Uterus (tissue), 4 donors: Measurements from ENCODE around the gene RGS6. TPM values are rescaled to one million over a fixed set of nuclear protein-coding genes. Genes with fewer than 3 reads are reported as not detected.

Source experiments
- DNase-seq, 2 donors: peaks; one replicate each; pipeline ENCODE4 v3.0.0-alpha.2; 2019 to 2020
- H3K27ac ChIP-seq, 2 donors: fragments of 200-600 bp; sonication (generic); 1 replicate in 1 of 2; 2 replicates in 1 of 2; pipeline ENCODE4 v1.5.1; 2016 to 2018
- H3K27me3 ChIP-seq, 2 donors: fragments of 200-600 bp; sonication (generic); one replicate each; pipeline ENCODE4 v1.5.1; 2018 to 2019; ENCODE audit warnings: control low read depth in 1 of 2
- H3K36me3 ChIP-seq, 2 donors: fragments of 200-600 bp; sonication (generic); one replicate each; pipeline ENCODE4 v1.5.1; 2019; ENCODE audit warnings: control low read depth in 1 of 2
- H3K4me1 ChIP-seq, 2 donors: fragments of 200-600 bp; sonication (generic); one replicate each; pipeline ENCODE4 v1.5.1; 2018 to 2019; ENCODE audit warnings: control low read depth in 1 of 2
- H3K4me3 ChIP-seq, 2 donors: fragments of 200-600 bp; sonication (generic); 1 replicate in 1 of 2; 2 replicates in 1 of 2; pipeline ENCODE4 v1.5.1; 2018 to 2019; ENCODE audit warnings: mild to moderate bottlenecking in 1 of 2
- H3K9me3 ChIP-seq, 2 donors: fragments of 200-600 bp; sonication (generic); one replicate each; pipeline ENCODE4 v1.5.1; 2019; ENCODE audit warnings: control low read depth in 1 of 2
- CTCF ChIP-seq, 4 experiments: fragments of 200-600 bp in 2 of 4; fragments of 450-650 bp in 2 of 4; sonication (generic) in 2 of 4; IDR thresholded peaks; one replicate each; pipeline ENCODE4 v1.5.1; 2016 to 2019; ENCODE audit warnings: antibody characterized with exemption in 4 of 4, mild to moderate bottlenecking in 2 of 4, moderate library complexity in 1 of 4
- POLR2A ChIP-seq, 2 donors: fragments of 450-650 bp; IDR thresholded peaks; one replicate each; pipeline ENCODE4 v1.6.1; 2016; ENCODE audit warnings: antibody characterized with exemption in 2 of 2, mild to moderate bottlenecking in 1 of 2, moderate library complexity in 1 of 2
- intact Hi-C: fragments of 100-400 bp; cut with DNase I; formaldehyde crosslinking; loops from one replicate; pipeline ENCODE4 v1.15.1; 2023; ENCODE audit warnings: low total_unique reads
- total RNA-seq, 4 donors: library from RNA; depleted of rRNA in 3 of 4; stranded (reverse); fragments of >200 nt in 3 of 4; gene quantifications; one replicate each; pipeline versions ENCODE4 v1.1.0 to v1.2.4, GENCODE V29; 2014 to 2023
- donor health status: DM: yes; HTN: yes; CAD: no.

Gene RGS6
- total RNA-seq, 4 donors from 2014 or later, result 1.0 to 7.4 (median 6.2) TPM; not detected in 1

GRCh38 chr14:72434856-72435255 is 502.6 kb downstream of the RGS6 start:
- H3K36me3 ChIP-seq, result no peaks in the 10 kb centered on the region
- intact Hi-C loops, result no loop called here
- TF ChIP-seq CTCF (IDR thresholded peaks at IDR 0.05), result no peak
- no peak for TF ChIP-seq POLR2A (IDR thresholded peaks at IDR 0.05)

DNA sequence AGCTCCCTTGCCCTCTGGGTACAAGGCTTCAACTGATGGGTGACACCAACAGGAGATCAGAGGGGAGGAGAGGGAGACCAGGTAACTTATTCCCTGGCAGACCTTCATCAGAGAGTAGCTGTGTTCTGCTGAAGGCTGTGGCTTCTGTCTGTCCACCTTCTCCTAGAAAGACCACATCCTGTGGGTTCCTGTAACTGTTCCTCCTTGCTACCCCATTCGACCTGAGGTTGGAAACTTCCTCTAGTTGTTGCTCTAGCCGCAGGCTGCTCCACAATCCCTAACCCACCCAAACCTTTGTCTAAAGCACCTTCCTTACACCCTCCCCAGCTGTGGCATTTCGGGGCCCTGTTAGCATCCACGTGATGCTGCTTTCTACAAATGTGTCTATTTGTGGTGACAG is 507.5 kb downstream of the RGS6 start:
- H3K27me3 ChIP-seq, result no peaks in the 10 kb centered on the region
- intact Hi-C loops, result no loop called here
- H3K9me3 ChIP-seq, result no peaks in the 10 kb centered on the region
- DNase-seq, result no peak
- TF ChIP-seq CTCF (IDR thresholded peaks at IDR 0.05) (no peak), POLR2A (IDR thresholded peaks at IDR 0.05) (no peak)
- H3K4me1 ChIP-seq, result no peaks in the 10 kb centered on the region
- no peak overlapping the region for H3K27ac ChIP-seq
- no peak overlapping the region for H3K4me3 ChIP-seq
- H3K36me3 ChIP-seq, result no peaks in the 10 kb centered on the region

More at GRCh38 chr14:72434856-72435255, 502.6 kb downstream of the RGS6 start:
- H3K27ac ChIP-seq, result no peak overlapping the region
- no peaks in the 10 kb centered on the region for H3K4me1 ChIP-seq
- no peaks in the 10 kb centered on the region for H3K9me3 ChIP-seq
- no peaks in the 10 kb centered on the region for H3K27me3 ChIP-seq
- H3K4me3 ChIP-seq, result no peak overlapping the region
- DNase-seq, result no peak

DNA sequence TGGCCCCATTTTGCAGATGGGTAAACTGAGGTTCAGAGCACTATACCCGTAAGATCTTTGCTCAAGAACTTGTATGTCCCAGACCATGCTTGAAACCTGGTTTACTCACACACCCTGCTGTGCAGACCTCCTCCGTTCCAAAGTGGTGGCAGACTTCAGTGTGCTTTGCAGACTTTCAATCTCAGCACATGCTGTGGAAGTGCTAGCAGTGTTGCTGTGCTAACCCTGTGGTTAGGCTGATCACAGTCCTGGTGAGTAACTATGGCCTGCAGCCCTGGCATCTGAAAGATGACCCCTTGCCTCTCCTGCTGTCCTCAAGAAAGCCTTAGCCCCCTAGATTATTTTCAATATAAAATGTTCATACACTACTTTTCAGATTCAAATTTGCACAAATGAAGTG is 511.0 kb downstream of the RGS6 start:
- Histone ChIP-seq H3K27me3 (no peaks in the 10 kb centered on the region), H3K4me3 (no peak overlapping the region), H3K27ac (no peak overlapping the region), H3K4me1 (no peaks in the 10 kb centered on the region), H3K9me3 (no peaks in the 10 kb centered on the region), H3K36me3 (no peaks in the 10 kb centered on the region)
- intact Hi-C loops, result no loop called here
- DNase-seq, result no peak
- TF ChIP-seq POLR2A (IDR thresholded peaks at IDR 0.05) (no peak), CTCF (IDR thresholded peaks at IDR 0.05) (no peak)

- DNase-seq, result no peak
- Histone ChIP-seq H3K4me3 (no peak overlapping the region), H3K27ac (no peak overlapping the region), H3K4me1 (no peaks in the 10 kb centered on the region), H3K36me3 (no peaks in the 10 kb centered on the region), H3K27me3 (no peaks in the 10 kb centered on the region), H3K9me3 (no peaks in the 10 kb centered on the region)
- no peak for TF ChIP-seq POLR2A (IDR thresholded peaks at IDR 0.05)
- TF ChIP-seq CTCF (IDR thresholded peaks at IDR 0.05), result no peak
- intact Hi-C loops, result no loop called here
These were observed 511.8 kb downstream of the RGS6 start for GRCh38 chr14:72443991-72444441.

DNA sequence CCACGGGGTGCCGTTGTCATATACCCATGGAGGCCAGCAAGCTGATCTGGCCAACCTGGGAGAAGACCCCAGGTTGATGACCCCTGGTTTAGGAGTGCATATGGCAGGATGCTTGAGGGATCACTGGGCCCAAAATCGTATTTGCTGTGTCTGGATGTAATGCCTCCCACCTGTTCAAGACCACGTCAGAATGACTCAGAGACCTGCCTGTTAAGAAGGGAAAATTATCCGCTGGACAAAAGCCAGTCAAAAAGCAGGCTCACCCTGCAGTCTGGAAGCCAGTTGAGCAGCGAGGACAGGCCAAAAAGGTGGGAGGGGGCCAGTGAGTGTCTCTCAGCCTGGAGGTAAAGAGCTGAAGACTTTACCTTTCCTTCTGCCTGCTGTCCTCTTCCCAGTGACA is 512.5 kb downstream of the RGS6 start:
- Histone ChIP-seq H3K4me3 (no peak overlapping the region), H3K36me3 (no peaks in the 10 kb centered on the region), H3K9me3 (no peaks in the 10 kb centered on the region), H3K27me3 (no peaks in the 10 kb centered on the region), H3K4me1 (no peaks in the 10 kb centered on the region), H3K27ac (no peak overlapping the region)
- TF ChIP-seq POLR2A (IDR thresholded peaks at IDR 0.05), result no peak
- no peak for TF ChIP-seq CTCF (IDR thresholded peaks at IDR 0.05)
- no peak for DNase-seq
- intact Hi-C loops, result no loop called here
